ENCODE results near the gene ADISSP. TPM values are rescaled to one million over a fixed set of nuclear protein-coding genes. Genes with fewer than 3 reads are reported as not detected.

Gene ADISSP
- total and polyA plus RNA-seq, 2 of the 13 experiments (the other 11 are each of a cell fraction or from before 2014, with no cell fraction given) = 38.3 to 90.6 TPM

- TF ChIP-seq, protein P1, sequence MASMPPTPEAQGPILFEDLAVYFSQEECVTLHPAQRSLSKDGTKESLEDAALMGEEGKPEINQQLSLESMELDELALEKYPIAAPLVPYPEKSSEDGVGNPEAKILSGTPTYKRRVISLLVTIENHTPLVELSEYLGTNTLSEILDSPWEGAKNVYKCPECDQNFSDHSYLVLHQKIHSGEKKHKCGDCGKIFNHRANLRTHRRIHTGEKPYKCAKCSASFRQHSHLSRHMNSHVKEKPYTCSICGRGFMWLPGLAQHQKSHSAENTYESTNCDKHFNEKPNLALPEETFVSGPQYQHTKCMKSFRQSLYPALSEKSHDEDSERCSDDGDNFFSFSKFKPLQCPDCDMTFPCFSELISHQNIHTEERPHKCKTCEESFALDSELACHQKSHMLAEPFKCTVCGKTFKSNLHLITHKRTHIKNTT (CRISPR knock-in tag; IDR thresholded peaks at IDR 0.05) = no peak
- TF ChIP-seq FOSL1 (CRISPR knock-in tag; IDR thresholded peaks at IDR 0.05; ENCODE audit: borderline replicate concordance) (no peak), ZSCAN20 (CRISPR knock-in tag; IDR thresholded peaks at IDR 0.05; ENCODE audit: borderline replicate concordance) (no peak), NFIB (CRISPR knock-in tag; IDR thresholded peaks at IDR 0.05; ENCODE audit: borderline replicate concordance) (no peak), EZH2 (conservative IDR thresholded peaks at IDR 0.05; ENCODE audit: low read depth, low read length) (no peak), KMT2B (CRISPR knock-in tag; IDR thresholded peaks at IDR 0.05) (no peak), ZNF18 (CRISPR knock-in tag; IDR thresholded peaks at IDR 0.05; ENCODE audit: insufficient replicate concordance) (no peak), ZNF598 (CRISPR knock-in tag; IDR thresholded peaks at IDR 0.05; ENCODE audit: borderline replicate concordance) (no peak), HES4 (CRISPR knock-in tag; IDR thresholded peaks at IDR 0.05; ENCODE audit: borderline replicate concordance) (no peak), GMEB1 (CRISPR knock-in tag; IDR thresholded peaks at IDR 0.05; ENCODE audit: borderline replicate concordance) (0 out of 2 replicates have a peak, but pooled peaks have one; percentile 8), ZNF282 (IDR thresholded peaks at IDR 0.05; ENCODE audit: partially characterized antibody) (no peak), ZNF468 (CRISPR knock-in tag; IDR thresholded peaks at IDR 0.05) (0 out of 2 replicates have a peak, but pooled peaks have one; percentile 73), WIZ (CRISPR knock-in tag; IDR thresholded peaks at IDR 0.05) (no peak), GPN1 (CRISPR knock-in tag; IDR thresholded peaks at IDR 0.05; ENCODE audit: borderline replicate concordance) (peak; percentile 81; the same call in 1 of the 2 replicates), TFDP2 (CRISPR knock-in tag; IDR thresholded peaks at IDR 0.05) (peak; percentile 6; the same call in 1 of the 2 replicates), ZFP36L2 (CRISPR knock-in tag; IDR thresholded peaks at IDR 0.05) (no peak)
- TF ChIP-seq, protein P2, sequence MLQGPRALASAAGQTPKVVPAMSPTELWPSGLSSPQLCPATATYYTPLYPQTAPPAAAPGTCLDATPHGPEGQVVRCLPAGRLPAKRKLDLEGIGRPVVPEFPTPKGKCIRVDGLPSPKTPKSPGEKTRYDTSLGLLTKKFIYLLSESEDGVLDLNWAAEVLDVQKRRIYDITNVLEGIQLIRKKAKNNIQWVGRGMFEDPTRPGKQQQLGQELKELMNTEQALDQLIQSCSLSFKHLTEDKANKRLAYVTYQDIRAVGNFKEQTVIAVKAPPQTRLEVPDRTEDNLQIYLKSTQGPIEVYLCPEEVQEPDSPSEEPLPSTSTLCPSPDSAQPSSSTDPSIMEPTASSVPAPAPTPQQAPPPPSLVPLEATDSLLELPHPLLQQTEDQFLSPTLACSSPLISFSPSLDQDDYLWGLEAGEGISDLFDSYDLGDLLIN (CRISPR knock-in tag; IDR thresholded peaks at IDR 0.05; ENCODE audit: borderline replicate concordance) = no peak
- TF ChIP-seq, protein P3, sequence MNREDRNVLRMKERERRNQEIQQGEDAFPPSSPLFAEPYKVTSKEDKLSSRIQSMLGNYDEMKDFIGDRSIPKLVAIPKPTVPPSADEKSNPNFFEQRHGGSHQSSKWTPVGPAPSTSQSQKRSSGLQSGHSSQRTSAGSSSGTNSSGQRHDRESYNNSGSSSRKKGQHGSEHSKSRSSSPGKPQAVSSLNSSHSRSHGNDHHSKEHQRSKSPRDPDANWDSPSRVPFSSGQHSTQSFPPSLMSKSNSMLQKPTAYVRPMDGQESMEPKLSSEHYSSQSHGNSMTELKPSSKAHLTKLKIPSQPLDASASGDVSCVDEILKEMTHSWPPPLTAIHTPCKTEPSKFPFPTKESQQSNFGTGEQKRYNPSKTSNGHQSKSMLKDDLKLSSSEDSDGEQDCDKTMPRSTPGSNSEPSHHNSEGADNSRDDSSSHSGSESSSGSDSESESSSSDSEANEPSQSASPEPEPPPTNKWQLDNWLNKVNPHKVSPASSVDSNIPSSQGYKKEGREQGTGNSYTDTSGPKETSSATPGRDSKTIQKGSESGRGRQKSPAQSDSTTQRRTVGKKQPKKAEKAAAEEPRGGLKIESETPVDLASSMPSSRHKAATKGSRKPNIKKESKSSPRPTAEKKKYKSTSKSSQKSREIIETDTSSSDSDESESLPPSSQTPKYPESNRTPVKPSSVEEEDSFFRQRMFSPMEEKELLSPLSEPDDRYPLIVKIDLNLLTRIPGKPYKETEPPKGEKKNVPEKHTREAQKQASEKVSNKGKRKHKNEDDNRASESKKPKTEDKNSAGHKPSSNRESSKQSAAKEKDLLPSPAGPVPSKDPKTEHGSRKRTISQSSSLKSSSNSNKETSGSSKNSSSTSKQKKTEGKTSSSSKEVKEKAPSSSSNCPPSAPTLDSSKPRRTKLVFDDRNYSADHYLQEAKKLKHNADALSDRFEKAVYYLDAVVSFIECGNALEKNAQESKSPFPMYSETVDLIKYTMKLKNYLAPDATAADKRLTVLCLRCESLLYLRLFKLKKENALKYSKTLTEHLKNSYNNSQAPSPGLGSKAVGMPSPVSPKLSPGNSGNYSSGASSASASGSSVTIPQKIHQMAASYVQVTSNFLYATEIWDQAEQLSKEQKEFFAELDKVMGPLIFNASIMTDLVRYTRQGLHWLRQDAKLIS (CRISPR knock-in tag; IDR thresholded peaks at IDR 0.05) = no peak
Observed at GRCh38 chr20:3786126-3786484, 18.6 kb upstream of the ADISSP start (continued).

Measured in HepG2 (cell line).